DND-41 (cell line): Measurements from ENCODE around the gene ADAMTS12.

ENCODE experiments used
- ATAC-seq: fragments of 200-7000 bp; cut with Tn5 transposase; 3 replicates; pipeline ENCODE4 v1.9.1; 2021; ENCODE audit warnings: low read depth; ENCODE audit not compliant: insufficient read depth
- DNase-seq: peaks from one replicate; pipeline ENCODE4 v3.0.0-alpha.2; 2020
- H2AFZ ChIP-seq: 2 replicates; pipeline ENCODE4 v1.6.0; 2012; ENCODE audit warnings: low read depth, low read length
- H3K27ac ChIP-seq: 2 replicates; pipeline ENCODE4 v1.5.1; 2012; ENCODE audit warnings: low read length, inconsistent platforms
- H3K27me3 ChIP-seq: fragments of 200-600 bp; sonication (generic); 2 replicates; pipeline ENCODE4 v1.6.0; 2012; ENCODE audit warnings: low read length, mild to moderate bottlenecking, inconsistent platforms; ENCODE audit not compliant: insufficient read depth, poor library complexity
- H3K36me3 ChIP-seq: 2 replicates; pipeline ENCODE4 v1.5.1; 2012; ENCODE audit warnings: low read length, inconsistent platforms; ENCODE audit not compliant: insufficient read depth
- H3K4me1 ChIP-seq: 2 replicates; pipeline ENCODE4 v1.5.1; 2012; ENCODE audit warnings: mild to moderate bottlenecking, low read length; ENCODE audit not compliant: insufficient read depth
- H3K4me2 ChIP-seq: 2 replicates; pipeline ENCODE4 v1.6.0; 2012; ENCODE audit warnings: mild to moderate bottlenecking, moderate library complexity, low read length, inconsistent platforms; ENCODE audit not compliant: insufficient read depth
- H3K4me3 ChIP-seq, 2 experiments: fragments of 200-600 bp in 1 of 2; shearing (Covaris generic) in 1 of 2; 2 replicates each; pipeline ENCODE4 v1.5.1; 2012 to 2016; ENCODE audit warnings: inconsistent platforms in 2 of 2, low read length in 2 of 2, mild to moderate bottlenecking in 2 of 2, low read depth in 1 of 2, moderate library complexity in 1 of 2
- H3K79me2 ChIP-seq: 2 replicates; pipeline ENCODE4 v1.6.0; 2012; ENCODE audit warnings: low read length, inconsistent platforms; ENCODE audit not compliant: insufficient read depth
- H3K9ac ChIP-seq: 2 replicates; pipeline ENCODE4 v1.6.0; 2012; ENCODE audit warnings: low read depth, mild to moderate bottlenecking, inconsistent platforms, low read length, moderate library complexity
- H3K9me3 ChIP-seq: 2 replicates; pipeline ENCODE4 v1.5.1; 2012; ENCODE audit warnings: low read length, moderate library complexity, mild to moderate bottlenecking, inconsistent platforms; ENCODE audit not compliant: insufficient read depth, severe bottlenecking
- H4K20me1 ChIP-seq: 2 replicates; pipeline ENCODE4 v1.6.0; 2012; ENCODE audit warnings: low read length; ENCODE audit not compliant: insufficient read depth
- CTCF ChIP-seq: IDR thresholded peaks from 2 replicates; pipeline ENCODE4 v1.5.1; 2012; ENCODE audit warnings: borderline replicate concordance, low read length, moderate library complexity, mild to moderate bottlenecking; ENCODE audit not compliant: poor library complexity, severe bottlenecking; ENCODE audit errors: extremely low read depth
- EZH2 ChIP-seq: IDR thresholded peaks from 3 replicates; pipeline ENCODE4 v1.6.1; 2012; ENCODE audit warnings: borderline replicate concordance, low read depth, mild to moderate bottlenecking, moderate library complexity, low read length, inconsistent platforms; ENCODE audit not compliant: severe bottlenecking

Gene ADAMTS12

GRCh38 chr5:33675958-33676464, 215.8 kb downstream of the ADAMTS12 start:
- no peaks in the 10 kb centered on the region for H3K27me3 ChIP-seq
- H3K27ac ChIP-seq = no peak overlapping the region
- H3K9ac ChIP-seq = no peak overlapping the region
- no peak overlapping the region for H3K4me2 ChIP-seq
- no peak overlapping the region for H2AFZ ChIP-seq
- no peaks in the 10 kb centered on the region for H3K79me2 ChIP-seq
- H3K9me3 ChIP-seq = no peaks in the 10 kb centered on the region
- DNase-seq = no peak
- no peaks in the 10 kb centered on the region for H3K4me1 ChIP-seq
- no peaks in the 10 kb centered on the region for H3K36me3 ChIP-seq
- TF ChIP-seq CTCF (no peak), EZH2 (no peak)
- no peaks in the 10 kb centered on the region for H4K20me1 ChIP-seq
- no peak for ATAC-seq
- no peak overlapping the region for H3K4me3 ChIP-seq

GRCh38 chr5:33671700-33672291, 220.0 kb downstream of the ADAMTS12 start:
- no peak overlapping the region for H3K4me3 ChIP-seq
- no peak overlapping the region for H3K9ac ChIP-seq
- no peaks in the 10 kb centered on the region for H4K20me1 ChIP-seq
- H3K36me3 ChIP-seq = no peaks in the 10 kb centered on the region
- TF ChIP-seq EZH2 = no peak
- TF ChIP-seq CTCF = no peak
- H3K4me1 ChIP-seq = no peaks in the 10 kb centered on the region
- H3K79me2 ChIP-seq = no peaks in the 10 kb centered on the region
- H3K27ac ChIP-seq = no peak overlapping the region
- DNase-seq (no peak), ATAC-seq (no peak)
- no peaks in the 10 kb centered on the region for H3K9me3 ChIP-seq
- no peak overlapping the region for H3K4me2 ChIP-seq
- H3K27me3 ChIP-seq = no peaks in the 10 kb centered on the region
- no peak overlapping the region for H2AFZ ChIP-seq

GRCh38 chr5:33662722-33663427, 228.9 kb downstream of the ADAMTS12 start:
- Histone ChIP-seq H3K4me2 (no peak overlapping the region), H3K9ac (no peak overlapping the region), H3K27me3 (no peaks in the 10 kb centered on the region), H4K20me1 (no peaks in the 10 kb centered on the region), H3K9me3 (no peaks in the 10 kb centered on the region), H3K4me3 (no peak overlapping the region), H3K27ac (no peak overlapping the region), H3K4me1 (no peaks in the 10 kb centered on the region), H3K79me2 (no peaks in the 10 kb centered on the region), H2AFZ (no peak overlapping the region), H3K36me3 (no peaks in the 10 kb centered on the region)
- TF ChIP-seq CTCF = no peak
- TF ChIP-seq EZH2 = no peak
- ATAC-seq (no peak), DNase-seq (no peak)
